Small intestine (tissue), 7 donors: ENCODE data around the gene CYP19A1. TPM values are rescaled to one million over a fixed set of nuclear protein-coding genes. Genes with fewer than 3 reads are reported as not detected.
A peak's percentile ranks its signal among the peaks of the same experiment; 100 is the strongest.
"Not testable (repeated sequence)": the region's sequence is repeated elsewhere in the genome, so short reads cannot be mapped to it uniquely, and the experiment has no call there.

Source experiments
- DNase-seq, 2 donors: peaks; one replicate each; pipeline versions ENCODE4 v3.0.0 to v3.0.0-alpha.2; 2013
- FAIRE-seq: peaks from 2 replicates; lab custom pipeline; 2012; peaks lifted over from hg19 to GRCh38; lab: Jason Lieb, UNC
- H3K27ac ChIP-seq, 3 donors: one replicate each; pipeline ENCODE4 v1.5.1; 2013; ENCODE audit warnings: low read length in 2 of 3, mild to moderate bottlenecking in 2 of 3, control low read depth in 1 of 3, inconsistent platforms in 1 of 3, low read depth in 1 of 3, moderate library complexity in 1 of 3
- H3K27me3 ChIP-seq, 3 donors: one replicate each; pipeline ENCODE4 v1.6.1; 2013; ENCODE audit warnings: low read length in 3 of 3, inconsistent platforms in 1 of 3; ENCODE audit not compliant: control insufficient read depth in 3 of 3, insufficient read depth in 3 of 3
- H3K36me3 ChIP-seq, 3 donors: one replicate each; pipeline ENCODE4 v1.6.1; 2013; ENCODE audit warnings: low read length in 3 of 3, inconsistent platforms in 1 of 3, low read depth in 1 of 3, mild to moderate bottlenecking in 1 of 3, moderate library complexity in 1 of 3; ENCODE audit not compliant: control insufficient read depth in 3 of 3, insufficient read depth in 2 of 3
- H3K4me1 ChIP-seq, 3 donors: one replicate each; pipeline ENCODE4 v1.6.1; 2013; ENCODE audit warnings: low read length in 2 of 3, inconsistent platforms in 1 of 3, low read depth in 1 of 3, mild to moderate bottlenecking in 1 of 3, moderate library complexity in 1 of 3; ENCODE audit not compliant: control insufficient read depth in 3 of 3, insufficient read depth in 2 of 3
- H3K4me3 ChIP-seq, 3 donors: one replicate each; pipeline ENCODE4 v1.5.1; 2013; ENCODE audit warnings: low read length in 3 of 3, control low read depth in 1 of 3, inconsistent platforms in 1 of 3, low read depth in 1 of 3, mild to moderate bottlenecking in 1 of 3, moderate library complexity in 1 of 3
- H3K9me3 ChIP-seq, 2 donors: one replicate each; pipeline ENCODE4 v1.6.1; 2013; ENCODE audit warnings: low read depth in 1 of 2, low read length in 1 of 2; ENCODE audit not compliant: control insufficient read depth in 2 of 2, insufficient read depth in 1 of 2
- WGBS, 3 donors: extraction: QIAGEN DNeasy Blood & Tissue Kit; methylation state at CpG; one replicate each; pipeline ENCODE4 v1.1.7; 2013; 5-methylcytosine and 5-hydroxymethylcytosine counted together
- polyA plus RNA-seq, 4 donors: library from polyadenylated mRNA; stranded (reverse) in 3 of 4; unstranded in 1 of 4; fragments of 200-250 nt in 3 of 4; fragments of 120-200 nt in 1 of 4; gene quantifications; one replicate each; pipeline versions ENCODE4 v1.2.1 to v1.2.3, GENCODE V29; 2013
- donor health status: healthy with polysubstance abuse.
- donor health status: control.
- donor health status: control.
- donor health status: Bipolar disorder and iron deficiency.
- donor health status: healthy.

The CYP19A1 gene
- polyA plus RNA-seq, 4 donors: 0.33 to 2.0 TPM; not detected in 2

DNA sequence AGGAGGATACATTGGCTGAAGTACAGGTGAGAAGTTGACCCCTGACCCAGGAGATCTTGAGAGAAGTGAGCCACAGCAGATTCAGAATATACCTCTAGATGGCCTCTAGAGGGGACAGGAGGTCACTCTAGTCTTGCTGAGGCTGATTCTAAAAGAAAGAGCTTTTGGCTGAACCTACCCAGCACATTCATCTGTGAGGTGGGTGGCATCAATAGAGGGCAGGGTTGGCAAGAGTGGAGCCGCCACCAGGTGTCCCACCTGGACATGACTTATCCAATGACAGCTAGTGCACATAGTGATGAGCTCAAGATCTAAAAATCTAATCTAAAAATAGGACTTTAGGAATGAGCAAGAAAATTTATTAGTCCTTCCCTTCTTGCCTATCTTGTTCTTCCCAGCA lies 51.6 kb downstream of the CYP19A1 start:
- 76 to 87% (median 85%) methylated on average over 1 of the region's 1 CpG for WGBS, 3 donors
- Histone ChIP-seq H3K9me3 (no peaks in the 10 kb centered on the region), H3K4me3 (no peak overlapping the region), H3K4me1 (peaks cover 0 to 24% (median 0%) of the 10 kb centered on the region in 3 donors), H3K27me3 (no peaks in the 10 kb centered on the region), H3K27ac (no peak overlapping the region), H3K36me3 (no peaks in the 10 kb centered on the region)
- FAIRE-seq (no peak), DNase-seq (peak in 1 of 2 donors; percentile 30)

GRCh38 chr15:51285399-51285798 lies 53.0 kb downstream of the CYP19A1 start:
- no peak overlapping the region for H3K27ac ChIP-seq
- DNase-seq: no peak
- no peak overlapping the region for H3K4me3 ChIP-seq
- H3K4me1 ChIP-seq: peaks cover 0 to 24% (median 0%) of the 10 kb centered on the region in 3 donors
- WGBS, 3 donors: 84 to 94% (median 87%) methylated on average over 6 of the region's 6 CpGs
- H3K9me3 ChIP-seq: no peaks in the 10 kb centered on the region
- no peaks in the 10 kb centered on the region for H3K36me3 ChIP-seq
- no peaks in the 10 kb centered on the region for H3K27me3 ChIP-seq
- no peak for FAIRE-seq

- no peaks in the 10 kb centered on the region for H3K36me3 ChIP-seq
- no peaks in the 10 kb centered on the region for H3K9me3 ChIP-seq
- no peaks in the 10 kb centered on the region for H3K27me3 ChIP-seq
- DNase-seq (no peak), FAIRE-seq (no peak)
- H3K27ac ChIP-seq: no peak overlapping the region
- no peak overlapping the region for H3K4me3 ChIP-seq
- peaks cover 0 to 24% (median 0%) of the 10 kb centered on the region in 3 donors for H3K4me1 ChIP-seq
- 88 to 93% (median 92%) methylated on average over 6 of the region's 6 CpGs for WGBS, 3 donors
These were observed 53.5 kb downstream of the CYP19A1 start for GRCh38 chr15:51284871-51285270.

- DNase-seq (peak in 1 of 2 donors; percentile 27), FAIRE-seq (no peak)
- Histone ChIP-seq H3K27ac (no peak overlapping the region), H3K27me3 (peaks cover 0 to 4% (median 0%) of the 10 kb centered on the region in 3 donors), H3K4me1 (peaks cover 0 to 12% (median 0%) of the 10 kb centered on the region in 3 donors), H3K4me3 (no peak overlapping the region), H3K9me3 (no peaks in the 10 kb centered on the region), H3K36me3 (no peaks in the 10 kb centered on the region)
- WGBS, 3 donors: 24 to 52% (median 32%) methylated on average over 6 of the region's 6 CpGs
These were observed 55.4 kb downstream of the CYP19A1 start for GRCh38 chr15:51283026-51283425.

- not testable (repeated sequence) for H3K27ac ChIP-seq, H3K36me3 ChIP-seq, FAIRE-seq, H3K27me3 ChIP-seq, H3K9me3 ChIP-seq, H3K4me3 ChIP-seq, H3K4me1 ChIP-seq
- 14 to 37% (median 24%) methylated on average over 2 of the region's 2 CpGs for WGBS, 3 donors
- DNase-seq: peak; percentile 17 to 20
These were observed 56.2 kb downstream of the CYP19A1 start for GRCh38 chr15:51282241-51282640.

GRCh38 chr15:51281368-51281967 lies 56.9 kb downstream of the CYP19A1 start:
- no peak overlapping the region for H3K27ac ChIP-seq
- no peaks in the 10 kb centered on the region for H3K9me3 ChIP-seq
- H3K4me1 ChIP-seq: no peaks in the 10 kb centered on the region
- DNase-seq: peak; percentile 36 to 70
- WGBS, 3 donors: 51 to 73% (median 68%) methylated on average over 4 of the region's 4 CpGs
- FAIRE-seq: no peak
- H3K36me3 ChIP-seq: no peaks in the 10 kb centered on the region
- H3K27me3 ChIP-seq: peaks cover 0 to 4% (median 0%) of the 10 kb centered on the region in 3 donors
- no peak overlapping the region for H3K4me3 ChIP-seq

DNA sequence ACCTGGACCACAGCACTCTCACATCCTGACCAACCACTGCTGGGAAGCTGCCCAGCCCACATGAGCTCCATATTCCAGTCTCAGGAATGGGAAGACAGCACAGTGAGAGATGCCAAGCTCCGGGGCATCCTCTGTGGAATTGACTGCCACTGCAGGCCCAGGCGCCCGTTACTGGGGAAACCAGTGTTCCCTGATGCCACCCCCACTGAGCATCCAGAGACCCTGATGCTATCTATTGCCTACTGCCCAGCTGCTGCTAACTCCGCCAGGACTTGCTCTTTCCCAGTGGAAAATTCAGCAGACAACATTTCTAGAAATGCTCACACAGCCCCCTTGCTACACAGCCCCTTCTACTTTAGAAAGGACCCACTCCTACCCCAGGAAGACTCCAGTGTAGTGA lies 57.6 kb downstream of the CYP19A1 start:
- 94 to 100% (median 99%) methylated on average over 4 of the region's 4 CpGs for WGBS, 3 donors
- no peaks in the 10 kb centered on the region for H3K9me3 ChIP-seq
- no peak for FAIRE-seq
- H3K27ac ChIP-seq: no peak overlapping the region
- H3K27me3 ChIP-seq: peaks cover 0 to 4% (median 0%) of the 10 kb centered on the region in 3 donors
- H3K4me3 ChIP-seq: no peak overlapping the region
- H3K4me1 ChIP-seq: no peaks in the 10 kb centered on the region
- DNase-seq: no peak
- no peaks in the 10 kb centered on the region for H3K36me3 ChIP-seq

DNA sequence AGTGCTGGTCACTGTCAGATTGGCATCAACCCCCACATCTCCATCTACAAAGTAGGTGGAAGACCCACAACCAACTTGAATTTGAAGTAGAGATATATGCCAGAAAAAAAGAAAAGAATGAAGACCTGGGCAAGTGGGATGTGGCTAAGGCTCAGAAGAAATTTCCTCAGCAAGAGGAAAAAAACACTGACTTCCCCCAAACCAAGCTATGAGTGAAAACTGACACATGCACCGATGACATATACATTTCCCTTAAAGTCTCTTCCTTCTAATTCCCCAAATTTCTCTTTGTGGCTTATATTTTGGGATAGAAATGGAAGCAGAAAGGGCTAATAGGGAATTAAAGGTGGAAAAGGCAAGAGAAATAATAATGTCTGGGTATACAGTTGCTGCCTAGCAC lies 59.0 kb downstream of the CYP19A1 start:
- Histone ChIP-seq H3K27ac (no peak overlapping the region), H3K36me3 (no peaks in the 10 kb centered on the region), H3K27me3 (peaks cover 0 to 8% (median 0%) of the 10 kb centered on the region in 3 donors), H3K4me3 (no peak overlapping the region), H3K9me3 (no peaks in the 10 kb centered on the region), H3K4me1 (no peaks in the 10 kb centered on the region)
- WGBS, 3 donors: 91 to 100% (median 94%) methylated on average over 1 of the region's 1 CpG
- FAIRE-seq: no peak
- DNase-seq: no peak

DNA sequence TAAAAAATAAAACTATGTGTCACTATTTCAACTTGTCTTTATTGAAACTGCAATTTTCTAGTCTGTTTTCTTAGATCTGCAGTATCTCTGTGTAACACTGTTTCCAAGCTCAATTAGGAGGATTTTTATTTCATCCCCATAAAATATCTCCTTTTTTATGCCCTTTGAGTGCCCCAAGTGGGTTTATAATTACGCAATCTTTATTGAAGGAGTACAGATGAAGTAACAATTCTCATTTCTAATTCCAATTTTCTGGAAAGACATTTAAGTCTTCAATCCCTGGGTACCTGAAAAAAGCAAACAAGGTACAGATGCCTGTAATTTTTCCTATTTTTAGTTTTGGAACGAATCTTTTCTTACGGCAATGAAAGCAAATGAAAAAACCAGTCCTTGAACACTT lies 61.3 kb downstream of the CYP19A1 start:
- Histone ChIP-seq H3K4me1 (no peaks in the 10 kb centered on the region), H3K4me3 (no peak overlapping the region), H3K36me3 (no peaks in the 10 kb centered on the region), H3K27me3 (peaks cover 0 to 12% (median 0%) of the 10 kb centered on the region in 3 donors), H3K27ac (no peak overlapping the region), H3K9me3 (no peaks in the 10 kb centered on the region)
- 90% methylated on average over 3 of the region's 3 CpGs for WGBS, 3 donors
- FAIRE-seq (no peak), DNase-seq (no peak)
